DMS53 (cell line): ENCODE measurements around the gene PIBF1.
"Not testable (repeated sequence)": the region's sequence is repeated elsewhere in the genome, so short reads cannot be mapped to it uniquely, and the experiment has no call there.

Experiments used
- DNase-seq: peaks from one replicate; lab custom pipeline; 2025; lab: John Stamatoyannopoulos, UW

Gene PIBF1

DNA sequence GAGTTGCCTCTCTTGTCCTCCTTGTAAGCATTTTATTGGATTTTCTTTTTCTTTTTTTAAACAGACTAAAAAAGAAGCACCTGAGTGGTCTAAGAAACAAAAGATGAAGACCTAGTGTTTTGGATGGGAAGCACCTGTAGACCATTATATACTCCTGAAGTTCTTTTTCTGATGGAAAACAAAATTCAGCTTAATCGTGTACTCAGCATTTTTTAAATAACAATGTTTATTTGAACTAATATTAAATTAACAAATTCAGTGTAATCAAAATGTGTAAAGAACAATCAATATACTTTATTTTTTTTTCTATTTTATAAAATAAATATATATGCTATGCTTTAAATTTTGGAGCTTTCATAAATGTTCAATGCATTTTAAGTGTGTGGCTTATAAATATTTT is 233.9 kb downstream of the PIBF1 start:
- DNase-seq: no peak

DNA sequence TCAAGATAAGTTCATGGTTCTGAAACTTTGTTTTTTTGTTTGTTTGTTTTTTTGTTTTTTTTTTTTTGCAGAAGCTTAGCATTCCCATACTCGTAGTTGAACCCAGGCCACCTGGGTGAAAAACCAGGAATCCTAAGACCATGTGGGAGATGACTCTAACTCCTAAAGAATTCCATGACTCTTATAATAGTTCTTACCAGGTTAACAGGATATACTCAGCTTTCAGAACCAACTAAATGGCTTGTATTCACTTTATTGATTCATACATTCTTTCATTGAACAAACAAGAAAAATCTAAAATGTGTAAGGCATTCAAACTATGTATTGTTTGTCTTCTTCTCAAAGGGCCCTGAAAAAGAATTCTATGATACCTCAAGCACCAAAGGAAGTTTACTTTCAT is 236.4 kb downstream of the PIBF1 start:
- DNase-seq: no peak

DNA sequence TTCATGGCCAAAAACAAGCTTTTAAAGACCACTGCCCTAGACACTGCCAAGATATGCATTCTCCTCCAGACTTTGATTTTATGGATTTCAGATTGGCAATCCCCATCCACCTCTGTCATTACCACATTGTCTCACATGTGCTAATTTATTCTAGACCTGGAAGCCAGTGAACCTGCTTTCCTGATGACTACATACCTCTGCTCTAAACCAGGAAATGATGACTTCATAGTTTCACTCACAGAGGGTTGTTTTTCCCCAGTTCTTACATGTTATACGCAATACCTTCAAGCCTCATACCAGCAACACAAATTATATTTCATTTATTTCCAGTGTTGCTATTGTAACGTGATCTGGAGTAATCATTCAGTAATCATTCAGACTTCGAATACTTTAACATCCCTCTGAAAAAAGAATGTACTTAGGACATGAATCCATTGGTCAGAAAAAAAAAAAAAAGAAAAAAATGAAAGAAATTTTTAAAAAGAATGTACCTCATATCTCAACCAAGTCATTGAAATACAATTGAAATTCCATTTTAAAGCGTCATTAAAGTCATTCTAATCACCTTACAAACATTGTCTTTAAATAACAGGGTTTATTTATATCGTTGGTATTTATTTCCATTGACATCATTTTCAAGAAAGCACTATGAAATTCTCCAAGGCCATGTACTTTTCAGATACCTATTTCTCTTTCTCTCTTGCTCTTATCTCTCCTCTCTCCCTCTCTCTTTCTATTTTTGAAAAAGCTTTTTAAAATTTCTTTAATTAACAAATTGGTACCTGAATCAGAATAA is 243.5 kb downstream of the PIBF1 start:
- peak; percentile 35 for DNase-seq

DNA sequence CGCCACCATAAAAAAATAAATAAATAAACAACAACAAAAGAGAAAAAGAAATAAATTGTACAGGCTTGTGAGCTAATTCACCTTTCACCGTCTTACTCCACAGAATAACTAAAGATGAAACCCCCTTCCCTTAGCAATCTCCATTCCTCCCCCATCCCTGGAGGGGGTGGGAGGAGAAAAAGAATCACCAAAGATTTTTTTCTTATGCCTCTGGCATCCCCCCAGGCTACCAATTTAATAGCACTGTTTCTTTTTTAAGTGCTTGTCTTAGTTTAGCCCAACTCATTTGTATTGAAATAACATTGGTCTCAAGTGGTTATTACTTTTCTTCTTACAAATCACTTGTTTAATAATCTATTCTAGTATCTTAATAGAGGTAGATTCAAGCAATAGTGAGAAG is 253.0 kb downstream of the PIBF1 start:
- no peak for DNase-seq

DNA sequence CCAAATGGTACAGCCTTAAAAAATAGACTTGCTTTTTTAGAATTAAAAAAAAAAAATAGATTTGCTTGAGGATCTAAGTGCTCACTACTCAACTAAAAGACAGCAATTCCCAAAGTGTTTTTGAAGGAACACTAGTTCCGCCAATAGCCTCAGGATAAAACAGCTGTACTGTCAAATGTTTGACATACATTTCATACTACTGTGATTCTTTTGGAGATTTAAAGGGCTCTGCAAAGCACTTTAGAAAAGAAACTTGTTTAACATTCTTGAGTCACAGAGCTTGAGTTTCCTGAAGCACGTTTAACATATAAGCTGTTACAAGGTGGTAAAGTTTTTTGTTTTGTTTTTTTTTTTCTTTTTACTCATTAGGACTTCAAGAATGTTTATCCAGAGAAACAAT is 253.7 kb downstream of the PIBF1 start:
- DNase-seq: no peak

DNA sequence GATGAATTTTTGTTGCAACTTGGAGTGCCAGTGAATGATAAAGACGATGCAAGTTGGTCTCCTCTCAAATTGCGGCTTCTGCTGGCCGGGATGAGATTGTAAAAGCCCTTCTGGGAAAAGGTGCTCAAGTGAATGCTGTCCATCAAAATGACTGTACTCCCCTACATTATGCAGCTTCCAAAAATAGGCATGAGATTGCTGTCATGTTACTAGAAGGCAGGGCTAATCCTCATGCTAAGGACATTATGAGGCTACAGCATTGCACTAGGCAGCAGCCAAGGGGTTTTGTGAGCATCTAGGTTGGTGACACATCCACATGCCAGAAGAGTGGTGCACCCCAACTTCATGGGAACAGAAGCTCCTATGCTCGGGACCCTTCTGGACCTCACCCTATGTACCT is 254.6 kb downstream of the PIBF1 start:
- no peak for DNase-seq

DNA sequence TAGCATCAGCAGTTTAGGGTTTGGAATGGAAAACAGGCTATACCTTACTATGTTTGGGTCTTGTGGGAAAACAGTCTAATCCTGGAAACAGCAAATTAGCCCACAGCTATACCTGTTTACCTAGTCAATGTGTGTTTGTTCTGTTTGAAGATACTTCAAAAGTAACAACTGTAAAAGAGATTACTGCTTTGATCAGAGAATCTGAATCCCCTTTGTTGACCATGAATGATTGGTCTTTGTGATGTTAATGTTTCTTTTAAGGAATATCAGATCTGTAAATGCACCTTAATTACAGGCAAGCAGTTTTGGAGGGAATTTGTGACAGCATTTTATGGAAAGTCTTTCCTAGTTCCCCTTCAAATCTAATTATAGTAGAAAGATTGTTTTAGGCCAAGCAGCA is 256.1 kb downstream of the PIBF1 start:
- peak; percentile 23 for DNase-seq

DNA sequence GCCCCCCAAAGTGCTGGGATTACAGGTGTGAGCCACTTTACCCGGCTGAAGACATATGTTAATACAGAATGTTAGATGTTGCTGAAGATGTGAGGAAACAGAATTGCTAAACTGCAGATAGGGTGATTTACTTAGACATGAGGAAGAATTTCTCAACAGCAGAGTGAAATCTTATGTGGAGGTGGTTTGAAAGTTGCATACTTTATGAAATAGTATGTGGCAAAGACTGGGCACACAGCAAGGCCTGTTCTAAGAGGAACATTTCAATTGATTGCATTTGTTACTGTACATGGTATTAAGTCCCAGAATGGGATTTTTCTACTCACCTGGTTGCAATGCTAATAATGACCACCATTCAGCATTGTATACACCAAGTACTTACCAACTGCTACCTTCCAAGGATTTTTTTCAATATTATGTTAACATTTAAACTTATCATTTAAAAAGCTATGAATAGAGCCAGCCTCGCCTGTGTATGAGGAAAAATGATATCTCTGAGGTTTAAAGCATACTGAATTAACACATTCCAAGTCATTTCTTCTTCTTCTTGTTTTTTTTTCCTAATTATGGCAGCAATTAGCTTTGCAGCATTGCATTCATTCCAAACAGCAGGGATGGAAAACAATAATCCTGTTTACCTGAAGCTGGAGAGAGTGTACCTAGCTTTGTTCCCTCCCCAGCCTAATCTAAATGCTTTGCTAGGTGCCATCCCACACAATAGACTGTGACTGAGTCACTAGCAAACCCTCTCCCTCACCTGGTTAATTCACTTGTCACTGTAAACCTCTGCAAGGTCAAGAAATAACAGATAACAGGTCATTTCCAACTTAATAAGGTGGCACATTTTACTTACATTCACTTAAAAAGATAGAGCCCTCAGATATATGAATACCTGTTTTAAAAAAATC is 257.5 kb downstream of the PIBF1 start:
- peak; percentile 35 for DNase-seq

DNA sequence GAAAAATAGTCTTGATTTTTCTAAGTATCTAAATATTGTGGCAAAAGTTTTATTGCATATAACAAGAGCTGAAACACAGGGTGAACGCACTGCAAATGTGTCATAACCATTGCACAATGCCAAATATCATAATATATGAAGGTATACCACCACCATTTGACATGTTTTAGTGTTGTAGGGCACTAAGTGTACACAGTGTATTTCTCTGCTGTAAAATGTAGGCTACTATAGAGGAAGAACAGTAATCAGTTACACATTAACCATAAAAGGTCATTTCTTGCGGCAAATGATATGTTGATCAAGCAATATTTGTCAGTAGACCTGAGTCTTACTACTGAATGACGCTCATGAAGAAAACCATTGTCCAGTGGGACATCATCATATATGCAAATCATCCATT is 258.6 kb downstream of the PIBF1 start:
- peak; percentile 44 for DNase-seq

DNA sequence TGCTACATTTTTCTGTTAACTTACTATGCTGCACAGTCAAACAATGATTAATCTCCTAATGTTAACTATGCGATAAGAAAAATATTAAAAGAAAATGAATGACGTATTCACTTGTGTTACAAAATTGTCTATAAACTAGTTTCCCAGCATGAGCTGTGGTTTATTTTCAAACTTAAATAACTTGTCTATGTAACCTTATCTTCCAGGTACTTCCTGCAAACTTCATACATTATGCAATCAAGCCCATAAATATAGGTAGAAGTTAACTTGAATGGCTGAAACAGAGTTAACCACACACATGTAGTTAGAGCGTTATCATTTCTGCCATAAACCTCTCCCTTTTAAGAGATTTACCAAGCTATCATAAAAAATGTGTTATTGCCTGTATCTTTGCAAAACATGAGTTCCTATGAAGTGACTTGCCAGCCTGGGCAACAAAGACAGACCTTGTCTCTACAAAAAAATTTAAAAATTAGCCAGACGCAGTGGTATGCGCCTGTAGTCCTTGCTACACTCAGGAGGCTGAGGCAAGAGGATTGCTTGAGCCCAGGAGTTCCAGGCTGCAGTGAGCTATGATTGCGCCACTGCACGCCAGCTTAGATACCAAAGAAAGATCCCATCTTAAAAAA is 259.1 kb downstream of the PIBF1 start:
- DNase-seq: no peak

DNA sequence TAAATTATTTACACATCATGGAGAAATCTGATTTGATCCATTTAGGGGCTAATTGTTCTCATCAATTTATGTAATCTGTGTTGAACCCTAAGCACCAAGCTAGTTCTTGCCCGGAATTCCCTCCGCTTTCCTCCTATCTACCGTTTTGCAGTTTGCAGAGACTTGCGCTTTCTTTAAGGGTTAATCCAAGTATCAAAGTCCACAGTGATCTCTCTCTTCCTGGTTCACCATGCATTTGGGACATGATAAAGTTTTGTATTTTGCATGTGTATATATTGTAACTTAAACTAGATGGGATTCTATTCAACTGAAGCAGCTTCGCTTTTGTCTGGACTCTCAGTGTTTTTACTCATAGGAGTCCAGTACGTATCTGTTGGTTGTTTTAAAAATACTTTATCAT is 263.1 kb downstream of the PIBF1 start:
- DNase-seq: no peak

DNA sequence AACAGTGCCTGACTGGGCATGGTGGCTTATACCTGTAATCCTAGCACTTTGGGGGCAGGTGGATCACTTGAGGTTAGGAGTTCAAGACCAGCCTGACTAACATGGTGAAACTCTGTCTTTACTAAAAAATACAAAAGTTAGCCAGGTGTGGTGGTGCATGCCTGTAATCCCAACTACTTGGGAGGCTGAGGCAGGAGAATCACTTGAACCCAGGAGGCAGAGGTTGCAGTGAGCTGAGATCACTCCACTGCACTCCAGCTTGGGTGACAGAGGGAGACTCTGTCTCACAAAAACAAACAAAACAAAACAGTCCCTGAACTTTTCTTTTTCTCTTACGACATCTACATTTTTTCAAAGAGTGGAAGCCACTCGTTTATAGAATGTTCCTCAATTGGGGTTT is 266.7 kb downstream of the PIBF1 start:
- not testable (repeated sequence) for DNase-seq

DNA sequence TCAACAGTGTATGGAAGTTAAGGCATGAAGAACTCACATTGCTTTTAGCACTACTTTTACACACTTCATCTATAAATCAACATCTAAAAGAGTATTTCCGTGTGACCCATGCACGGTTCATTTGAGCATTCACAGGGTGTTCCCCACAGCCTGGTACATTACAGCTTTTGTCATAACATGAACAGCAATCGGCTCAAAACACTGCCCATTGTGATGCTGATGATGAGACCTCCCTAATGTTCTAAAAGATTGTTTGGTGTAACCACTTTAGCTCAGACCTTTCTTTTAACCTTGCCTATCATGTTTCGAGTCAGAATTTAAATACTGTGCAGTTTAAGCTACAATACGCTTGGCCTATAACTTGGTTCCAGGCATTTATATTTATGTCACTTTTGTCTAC is 272.8 kb downstream of the PIBF1 start:
- DNase-seq: no peak

DNA sequence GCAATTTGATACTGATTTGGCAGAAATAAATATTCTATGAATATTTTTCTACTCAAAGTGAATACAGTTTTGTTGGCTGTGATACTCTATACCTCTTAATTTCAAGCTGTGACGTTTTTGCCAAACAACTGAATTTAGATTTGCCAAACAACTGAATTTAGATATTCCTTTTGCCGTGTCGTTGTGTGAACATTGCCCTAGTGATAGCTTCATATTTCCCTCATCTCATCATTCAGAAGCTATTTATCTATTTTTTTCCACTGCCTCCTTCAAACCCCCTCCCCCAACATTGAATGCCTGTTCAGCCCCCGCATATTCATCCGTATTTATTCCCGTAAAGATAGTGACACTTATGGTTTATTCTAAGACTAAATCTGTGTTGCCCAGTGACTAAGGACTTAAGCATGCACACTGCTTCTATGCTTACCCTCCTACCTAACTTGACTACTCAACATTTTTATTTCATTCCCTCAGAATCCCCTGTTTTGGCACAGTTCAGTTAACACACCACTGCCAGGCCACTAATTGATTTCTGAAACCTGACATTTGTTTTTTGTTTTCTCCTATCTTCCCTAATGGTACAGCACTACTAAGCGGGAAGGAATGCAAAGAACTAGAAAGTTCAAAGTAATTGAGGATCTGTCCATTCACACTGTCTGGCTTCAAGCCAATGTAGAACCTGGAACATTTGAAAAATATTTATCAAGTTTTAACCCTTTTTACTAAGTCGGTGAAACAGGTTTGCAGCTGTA is 274.1 kb downstream of the PIBF1 start:
- DNase-seq: no peak

DNA sequence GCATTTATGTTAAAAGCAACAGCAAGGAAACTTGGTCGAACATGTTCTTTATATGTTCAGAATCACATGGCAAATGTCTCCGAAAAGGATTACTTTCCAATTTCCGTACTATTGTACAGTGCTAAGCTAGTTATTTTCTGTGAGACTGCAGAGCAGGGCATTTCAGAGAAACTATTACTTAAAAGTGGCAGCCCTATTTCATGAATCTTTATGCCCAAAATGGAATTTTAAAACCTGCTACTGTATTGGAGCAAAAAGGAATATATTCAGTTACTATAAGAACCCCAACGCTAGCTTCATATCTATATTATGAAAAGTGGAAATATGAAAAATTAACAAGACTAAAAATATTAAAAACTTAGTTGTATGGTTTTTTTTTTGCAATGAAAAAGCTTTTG is 274.6 kb downstream of the PIBF1 start:
- no peak for DNase-seq

DNA sequence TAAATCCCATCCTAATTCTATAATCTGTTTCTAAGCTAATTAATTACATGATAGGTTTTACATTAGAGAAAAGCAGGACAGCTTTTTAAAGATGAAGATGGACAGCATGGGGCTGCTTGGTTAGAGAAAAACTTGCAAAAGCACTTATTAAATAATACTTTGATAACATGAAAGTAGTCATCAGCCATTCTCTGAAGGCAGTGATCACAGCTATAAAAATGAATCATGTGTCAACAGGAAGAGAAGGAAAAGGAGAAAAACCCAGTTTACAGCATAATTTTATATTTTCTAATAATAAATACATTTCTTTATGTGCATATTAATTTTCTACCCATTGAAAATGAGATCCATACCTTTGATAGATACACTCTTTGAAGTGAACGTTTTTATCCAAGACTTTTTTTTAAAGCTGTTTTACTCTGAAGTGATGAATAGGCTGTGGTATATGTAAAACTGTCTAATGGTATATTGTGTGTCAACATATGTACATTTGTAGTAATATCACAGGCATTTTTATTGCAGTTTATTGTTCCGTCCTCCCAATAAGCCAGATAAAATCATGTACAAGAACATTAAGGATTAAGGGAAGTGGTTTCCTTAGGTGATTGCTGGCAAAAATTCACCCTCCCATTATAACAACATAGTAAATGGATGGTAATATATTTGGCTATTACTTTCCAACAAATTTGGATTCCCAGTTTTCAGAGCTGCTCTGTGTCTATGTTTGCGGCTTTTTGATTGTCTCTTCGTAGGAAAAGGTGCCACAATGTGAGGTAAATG is 275.5 kb downstream of the PIBF1 start:
- DNase-seq: no peak

DNA sequence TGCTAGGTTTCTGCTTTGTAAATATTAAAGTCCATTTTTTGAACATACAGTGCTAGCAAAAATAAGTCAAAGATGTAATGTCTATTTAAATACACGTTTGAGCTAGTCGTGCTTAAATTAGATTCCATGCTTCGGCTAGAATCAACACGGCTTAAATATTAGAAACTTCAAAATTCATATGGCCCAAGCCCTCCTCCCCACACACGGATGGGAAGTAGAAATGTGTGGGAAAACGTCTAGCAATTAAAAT is 276.1 kb downstream of the PIBF1 start:
- no peak for DNase-seq

DNA sequence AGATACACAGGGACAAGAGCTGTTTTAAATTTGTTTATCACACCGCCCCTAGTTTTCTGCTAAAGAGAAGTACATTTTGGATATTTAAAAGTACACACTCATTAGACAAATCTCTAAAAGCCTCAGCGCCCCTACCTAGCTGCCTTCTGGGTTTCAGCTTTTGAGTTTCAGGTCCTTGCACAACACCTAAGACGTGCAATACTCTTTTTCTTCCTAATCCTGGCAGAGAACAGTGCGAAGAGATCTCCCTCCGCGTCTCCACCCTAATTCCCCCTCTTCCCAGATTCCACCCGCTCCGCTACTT is 276.5 kb downstream of the PIBF1 start:
- DNase-seq: no peak

DNA sequence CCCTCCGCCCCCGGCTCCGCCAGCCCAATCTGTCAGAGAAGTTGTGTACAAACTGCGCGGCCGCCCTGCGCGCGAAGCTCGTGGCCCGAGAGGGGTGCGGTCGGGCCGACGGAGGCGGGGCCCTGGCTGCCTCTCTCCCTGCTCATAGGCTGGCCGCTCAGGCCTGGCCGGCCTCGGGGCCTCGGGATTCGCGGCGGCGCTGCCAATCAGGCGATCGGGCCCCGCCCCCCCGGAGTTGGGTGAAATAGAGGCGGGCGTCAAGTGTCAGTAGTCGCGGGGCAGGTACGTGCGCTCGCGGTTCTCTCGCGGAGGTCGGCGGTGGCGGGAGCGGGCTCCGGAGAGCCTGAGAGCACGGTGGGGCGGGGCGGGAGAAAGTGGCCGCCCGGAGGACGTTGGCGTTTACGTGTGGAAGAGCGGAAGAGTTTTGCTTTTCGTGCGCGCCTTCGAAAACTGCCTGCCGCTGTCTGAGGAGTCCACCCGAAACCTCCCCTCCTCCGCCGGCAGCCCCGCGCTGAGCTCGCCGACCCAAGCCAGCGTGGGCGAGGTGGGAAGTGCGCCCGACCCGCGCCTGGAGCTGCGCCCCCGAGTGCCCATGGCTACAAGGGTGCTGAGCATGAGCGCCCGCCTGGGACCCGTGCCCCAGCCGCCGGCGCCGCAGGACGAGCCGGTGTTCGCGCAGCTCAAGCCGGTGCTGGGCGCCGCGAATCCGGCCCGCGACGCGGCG is 277.0 kb downstream of the PIBF1 start, which contains the start of gene KLF5:
Gene KLF5, plus strand, starts transcription at position 270 of the 724 bp plus-strand sequence. Its CDS starts 323 bp downstream, at position 593.
- peak; percentile 89 for DNase-seq

DNA sequence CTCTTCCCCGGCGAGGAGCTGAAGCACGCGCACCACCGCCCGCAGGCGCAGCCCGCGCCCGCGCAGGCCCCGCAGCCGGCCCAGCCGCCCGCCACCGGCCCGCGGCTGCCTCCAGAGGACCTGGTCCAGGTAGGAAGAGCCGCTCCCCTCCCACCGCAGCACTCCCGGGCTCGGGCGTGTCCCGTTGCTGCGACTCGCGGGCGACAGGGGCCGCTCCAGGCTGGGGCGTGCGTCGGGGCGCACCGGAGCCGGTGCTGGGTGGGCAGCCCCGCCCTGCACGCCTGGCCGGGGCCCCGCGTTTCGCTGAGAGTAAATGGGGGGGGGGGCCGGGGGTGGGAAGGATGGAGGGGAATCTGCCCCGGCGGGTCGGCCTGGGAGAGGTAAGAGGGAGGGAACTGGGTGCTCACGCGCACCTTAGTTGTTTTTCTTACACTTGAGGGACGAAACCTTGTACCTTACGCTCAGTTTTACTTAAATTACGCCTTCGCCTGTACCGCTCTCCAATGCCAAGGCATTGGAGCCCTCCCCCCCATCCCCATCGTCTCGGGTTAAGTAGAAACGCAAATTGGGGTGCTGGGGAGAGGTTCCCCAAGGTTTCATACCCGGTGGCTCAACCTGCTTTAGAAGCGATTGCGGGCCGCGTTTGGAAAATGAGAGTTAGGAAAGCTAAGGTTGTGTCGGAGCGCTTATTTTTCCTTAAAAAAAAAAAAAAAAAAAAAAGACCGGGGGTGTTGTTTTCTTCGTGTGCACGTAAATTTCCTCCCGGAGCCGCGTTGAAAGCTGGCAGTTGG is 277.7 kb downstream of the PIBF1 start:
- DNase-seq: peak; percentile 68
